ENCODE results near the gene MAP1S. TPM values are rescaled to one million over a fixed set of nuclear protein-coding genes. Genes with fewer than 3 reads are reported as not detected.

The MAP1S gene
- total and polyA plus RNA-seq, 8 donors, result 28.3 to 82.2 (median 33.1) TPM

DNA sequence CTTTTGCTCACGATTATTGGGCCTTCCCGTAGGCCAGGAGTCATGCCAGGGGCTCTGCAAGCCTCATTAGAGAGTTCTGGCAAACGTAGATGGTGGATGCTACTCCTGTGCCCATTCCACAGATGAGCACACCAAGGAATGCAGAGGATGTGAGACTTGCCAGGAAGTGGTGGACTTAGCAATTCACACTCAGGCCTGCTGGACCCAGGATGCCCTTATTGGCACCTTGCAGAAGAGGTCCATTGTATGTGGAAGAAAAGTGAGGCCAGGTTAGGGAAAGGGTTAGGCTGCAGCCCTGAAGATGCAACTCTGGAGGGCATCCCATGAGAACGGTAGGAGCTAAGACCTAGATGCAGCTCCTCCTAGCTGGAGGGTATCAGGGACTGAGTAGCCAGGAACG, 37.0 kb upstream of the MAP1S start:
- intact Hi-C loops (cut with DNase I), result no loop called here
- H3K27me3 ChIP-seq, result peaks cover 9 to 98% of the 10 kb centered on the region in 2 donors
- peaks cover 0 to 30% of the 10 kb centered on the region in 2 donors for H3K4me1 ChIP-seq
- H3K36me3 ChIP-seq, result no peaks in the 10 kb centered on the region
- H3K27ac ChIP-seq, result no peak overlapping the region
- H3K9me3 ChIP-seq, result no peaks in the 10 kb centered on the region
- DNase-seq, result no peak
- H3K4me3 ChIP-seq, result no peak overlapping the region
- TF ChIP-seq, protein P1, sequence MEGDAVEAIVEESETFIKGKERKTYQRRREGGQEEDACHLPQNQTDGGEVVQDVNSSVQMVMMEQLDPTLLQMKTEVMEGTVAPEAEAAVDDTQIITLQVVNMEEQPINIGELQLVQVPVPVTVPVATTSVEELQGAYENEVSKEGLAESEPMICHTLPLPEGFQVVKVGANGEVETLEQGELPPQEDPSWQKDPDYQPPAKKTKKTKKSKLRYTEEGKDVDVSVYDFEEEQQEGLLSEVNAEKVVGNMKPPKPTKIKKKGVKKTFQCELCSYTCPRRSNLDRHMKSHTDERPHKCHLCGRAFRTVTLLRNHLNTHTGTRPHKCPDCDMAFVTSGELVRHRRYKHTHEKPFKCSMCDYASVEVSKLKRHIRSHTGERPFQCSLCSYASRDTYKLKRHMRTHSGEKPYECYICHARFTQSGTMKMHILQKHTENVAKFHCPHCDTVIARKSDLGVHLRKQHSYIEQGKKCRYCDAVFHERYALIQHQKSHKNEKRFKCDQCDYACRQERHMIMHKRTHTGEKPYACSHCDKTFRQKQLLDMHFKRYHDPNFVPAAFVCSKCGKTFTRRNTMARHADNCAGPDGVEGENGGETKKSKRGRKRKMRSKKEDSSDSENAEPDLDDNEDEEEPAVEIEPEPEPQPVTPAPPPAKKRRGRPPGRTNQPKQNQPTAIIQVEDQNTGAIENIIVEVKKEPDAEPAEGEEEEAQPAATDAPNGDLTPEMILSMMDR (IDR thresholded peaks at IDR 0.05), result no peak
- ATAC-seq, result no peak

DNA sequence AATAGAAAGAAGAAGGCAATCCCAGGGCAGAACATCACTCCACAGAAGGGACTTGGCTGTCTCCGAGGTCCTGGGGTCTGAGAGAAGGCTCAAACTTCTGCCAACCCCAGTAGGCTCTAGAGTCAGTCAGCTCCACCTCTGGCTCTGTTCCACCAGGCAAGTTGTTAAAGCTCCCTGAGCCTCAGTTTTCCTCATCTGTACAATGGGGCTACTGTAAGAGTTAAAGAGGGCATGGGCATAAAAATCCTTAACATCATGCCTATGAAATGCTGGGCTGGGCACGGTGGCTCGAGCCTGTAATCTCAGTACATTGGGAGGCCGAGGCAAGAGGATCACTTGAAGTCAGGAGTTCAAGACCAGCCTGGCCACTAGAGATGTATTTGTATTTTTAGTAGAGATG, 36.2 kb upstream of the MAP1S start:
- H3K4me1 ChIP-seq, result peaks cover 0 to 38% of the 10 kb centered on the region in 2 donors
- H3K36me3 ChIP-seq, result no peaks in the 10 kb centered on the region
- peaks cover 17 to 100% of the 10 kb centered on the region in 2 donors for H3K27me3 ChIP-seq
- ATAC-seq (no peak), DNase-seq (no peak)
- TF ChIP-seq, protein P1 (IDR thresholded peaks at IDR 0.05), result no peak
- intact Hi-C loops (cut with DNase I), result no loop called here
- H3K27ac ChIP-seq, result no peak overlapping the region
- no peak overlapping the region for H3K4me3 ChIP-seq
- no peaks in the 10 kb centered on the region for H3K9me3 ChIP-seq

DNA sequence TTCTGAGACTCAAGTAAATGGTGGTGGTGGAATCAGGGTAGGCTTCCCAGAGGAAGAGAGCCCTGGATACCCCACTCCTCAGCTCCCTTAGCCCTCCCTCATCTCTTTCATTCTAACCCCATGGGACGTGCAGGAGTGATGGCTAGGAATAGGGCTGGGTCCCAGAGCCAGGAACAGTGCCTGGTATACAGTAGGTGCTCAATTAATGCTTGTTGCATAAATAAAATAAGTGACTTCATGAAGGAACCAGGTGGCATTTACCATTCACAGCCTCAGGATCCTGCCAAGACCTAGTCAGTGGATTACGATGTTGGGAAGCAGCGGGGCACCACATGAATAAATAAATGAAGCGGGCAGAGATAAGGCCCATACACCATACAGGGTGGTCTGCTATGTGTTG, 35.0 kb upstream of the MAP1S start:
- H3K27ac ChIP-seq, result no peak overlapping the region
- no peaks in the 10 kb centered on the region for H3K36me3 ChIP-seq
- intact Hi-C loops (cut with DNase I), result no loop called here
- ATAC-seq (no peak), DNase-seq (no peak)
- peaks cover 24 to 100% of the 10 kb centered on the region in 2 donors for H3K27me3 ChIP-seq
- TF ChIP-seq, protein P1 (IDR thresholded peaks at IDR 0.05), result no peak
- H3K4me3 ChIP-seq, result no peak overlapping the region
- H3K4me1 ChIP-seq, result peaks cover 0 to 42% of the 10 kb centered on the region in 2 donors
- H3K9me3 ChIP-seq, result no peaks in the 10 kb centered on the region

DNA sequence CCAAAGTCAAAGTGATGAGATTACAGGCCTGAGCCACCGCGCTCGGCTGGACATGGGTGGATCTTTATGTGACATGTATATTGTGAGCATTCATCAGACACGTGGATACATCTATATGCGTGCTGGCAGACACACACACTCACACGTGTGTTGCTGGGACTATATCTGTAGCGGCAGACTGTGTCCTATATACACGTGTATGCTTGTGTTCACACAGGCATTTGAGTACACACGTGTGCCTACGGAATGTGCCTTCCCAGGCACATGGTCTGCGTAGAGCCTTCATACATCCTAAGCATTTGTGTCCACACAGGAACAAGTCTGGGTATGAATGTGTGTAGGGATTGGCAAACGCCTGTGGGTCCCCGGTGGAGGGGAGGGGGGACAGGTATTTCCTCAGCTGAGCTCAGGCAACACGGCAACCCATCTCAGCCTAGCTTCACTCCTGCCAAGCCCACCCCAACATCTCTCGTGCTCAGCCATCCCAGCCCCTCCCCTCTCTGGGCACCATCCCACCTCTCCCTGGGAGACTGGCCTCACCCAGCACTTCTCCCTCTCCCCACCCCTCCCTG, 33.7 kb upstream of the MAP1S start:
- intact Hi-C loops (cut with DNase I), result no loop called here
- ATAC-seq (no peak), DNase-seq (no peak)
- peaks cover 0 to 33% of the 10 kb centered on the region in 2 donors for H3K4me1 ChIP-seq
- H3K4me3 ChIP-seq, result no peak overlapping the region
- H3K9me3 ChIP-seq, result no peaks in the 10 kb centered on the region
- H3K27ac ChIP-seq, result no peak overlapping the region
- no peaks in the 10 kb centered on the region for H3K36me3 ChIP-seq
- TF ChIP-seq, protein P1 (IDR thresholded peaks at IDR 0.05), result no peak
- peaks cover 24 to 100% of the 10 kb centered on the region in 2 donors for H3K27me3 ChIP-seq

DNA sequence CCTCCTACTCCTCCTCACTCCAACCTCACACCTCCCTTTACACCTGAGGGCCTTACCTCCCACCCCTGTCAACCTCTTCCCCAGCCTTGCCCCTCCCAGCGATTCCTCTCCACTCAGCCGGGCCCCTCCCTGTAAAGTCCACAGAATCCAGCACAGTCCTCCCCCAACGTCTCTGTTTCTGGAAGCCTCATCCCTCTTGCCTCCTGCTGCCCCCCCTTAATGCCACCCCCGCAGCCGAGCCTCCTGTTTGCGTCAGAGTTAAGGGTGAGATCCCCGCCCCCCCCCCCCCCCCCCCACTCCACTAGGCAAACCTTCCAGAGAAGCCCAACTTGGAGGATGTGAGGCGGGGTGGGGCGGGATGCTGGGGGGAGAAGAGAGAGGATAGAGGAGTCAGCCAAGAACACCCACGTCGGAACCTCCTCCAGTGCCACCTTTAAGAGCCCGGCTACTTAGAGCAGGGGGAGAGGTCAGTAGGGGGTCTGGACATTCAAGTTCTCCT, 33.2 kb upstream of the MAP1S start:
- Histone ChIP-seq H3K27ac (no peak overlapping the region), H3K27me3 (peaks cover 24 to 100% of the 10 kb centered on the region in 2 donors), H3K36me3 (no peaks in the 10 kb centered on the region), H3K4me1 (peaks cover 0 to 30% of the 10 kb centered on the region in 2 donors), H3K4me3 (no peak overlapping the region), H3K9me3 (no peaks in the 10 kb centered on the region)
- intact Hi-C loops (cut with DNase I), result no loop called here
- ATAC-seq, result no peak
- TF ChIP-seq, protein P1 (IDR thresholded peaks at IDR 0.05), result no peak
- no peak for DNase-seq

Data from left lung (tissue), 10 donors.